ENCODE measurements around the gene HMGXB3. TPM values are rescaled to one million over a fixed set of nuclear protein-coding genes. Genes with fewer than 3 reads are reported as not detected.

HMGXB3 gene
- total RNA-seq, 1 experiment from 2014 or later: 26.9 TPM

DNA sequence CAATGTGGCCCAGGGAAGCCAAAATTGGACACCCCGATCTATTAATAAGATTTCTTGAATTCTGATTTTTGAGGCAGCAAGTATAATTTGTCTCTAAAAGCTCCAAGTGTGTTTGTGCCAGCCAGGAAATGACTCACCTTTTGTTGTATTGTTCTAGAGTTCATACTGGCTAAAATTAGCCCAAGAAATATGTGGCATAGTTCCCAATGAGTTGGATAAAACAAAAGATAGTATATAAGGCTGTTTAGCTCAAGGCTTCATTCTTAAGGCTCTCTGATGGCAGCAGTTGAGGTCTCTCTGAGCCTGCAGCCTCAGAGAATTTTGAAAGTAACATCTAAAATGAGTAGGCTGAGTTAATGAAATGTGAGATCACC, 21.6 kb downstream of the HMGXB3 start:
- Histone ChIP-seq H4K8ac (replicated peaks; ENCODE audit: insufficient read length, low read depth, low read length) (no peak overlapping the region), H3K4me1 (ENCODE audit: insufficient read depth, low read length) (peaks cover 2% of the 10 kb centered on the region; the same call in 1 of the 2 replicates), H2BK15ac (ENCODE audit: low read depth, low read length) (no peak overlapping the region), H3K23me2 (ENCODE audit: insufficient read length, low read depth, low read length, poor library complexity, severe bottlenecking) (no peaks in the 10 kb centered on the region), H3K79me1 (ENCODE audit: insufficient read depth, low read depth, low read length, poor library complexity, severe bottlenecking) (no peaks in the 10 kb centered on the region), H2BK20ac (ENCODE audit: low read depth, low read length, poor library complexity, severe bottlenecking) (no peak overlapping the region), H3K56ac (ENCODE audit: insufficient read length, low read depth, low read length) (no peak overlapping the region), H3K4ac (ENCODE audit: low read depth, low read length) (no peak overlapping the region), H3K4me2 (ENCODE audit: insufficient read depth, insufficient read length, low read length) (no peak overlapping the region), H3K27me3 (ENCODE audit: insufficient read depth, low read length) (no peaks in the 10 kb centered on the region), H4K91ac (ENCODE audit: insufficient read length, low read depth, low read length) (no peak overlapping the region), H3K18ac (ENCODE audit: insufficient read length, low read depth, low read length) (no peak overlapping the region), H3K27ac (ENCODE audit: insufficient read length, low read depth, low read length) (no peak overlapping the region), H3K14ac (ENCODE audit: insufficient read depth, low read length) (no peak overlapping the region), H3T11ph (ENCODE audit: low read length) (no peak overlapping the region), H2AFZ (ENCODE audit: low read length) (no peak overlapping the region), H4K5ac (ENCODE audit: insufficient read length, low read depth, low read length) (no peak overlapping the region), H2AK5ac (ENCODE audit: insufficient read length, low read length) (no peak overlapping the region), H2BK12ac (ENCODE audit: insufficient read length, low read depth, low read length) (no peak overlapping the region), H2BK120ac (ENCODE audit: low read depth, low read length, poor library complexity, severe bottlenecking) (no peak overlapping the region), H4K20me1 (ENCODE audit: control insufficient read depth, insufficient read depth, insufficient read length) (no peaks in the 10 kb centered on the region), H3K23ac (ENCODE audit: insufficient read length, low read depth, low read length) (no peak overlapping the region), H3K79me2 (ENCODE audit: insufficient read depth, low read length) (no peaks in the 10 kb centered on the region), H3K9ac (ENCODE audit: extremely low read depth, insufficient read length, low read length) (no peak overlapping the region), H3K9me3 (ENCODE audit: control insufficient read depth, low read depth, low read length) (no peaks in the 10 kb centered on the region), H2BK5ac (ENCODE audit: insufficient read length, low read length) (no peak overlapping the region)
- no CpG with 5 or more reads among the region's 1 CpG for WGBS (ENCODE audit: extremely low coverage, insufficient read length, low lambda C conversion rate)
- Mint-ChIP-seq H3K27me3 (ENCODE audit: low read depth) (no peaks in the 10 kb centered on the region), H3K4me3 (no peak overlapping the region), H3K4me1 (peaks cover 16 to 24% of the 10 kb centered on the region in 2 experiments), H3K9me3 (no peaks in the 10 kb centered on the region), H3K36me3 (ENCODE audit: insufficient read depth in 1 of 3, low read depth in 3 of 3) (peaks cover 21 to 74% (median 62%) of the 10 kb centered on the region in 3 experiments; a peak in 6 of 7 replicates), H3K27ac (peak overlapping the region in 2 of 3 experiments; percentile 76 to 90; a peak in 3 of 7 replicates)
- no peak for DNase-seq
- no peak for TF ChIP-seq CTCF (conservative IDR thresholded peaks at IDR 0.05)

Data from H9 (cell line).